HG03175 (cell line): ENCODE measurements around the gene MIEN1.
"Not testable (repeated sequence)": the region's sequence is repeated elsewhere in the genome, so short reads cannot be mapped to it uniquely, and the experiment has no call there.

Source experiments
- ATAC-seq: cut with Tn5 transposase; IDR thresholded peaks from one replicate; pipeline ENCODE4 v1.9.1; 2021; ENCODE audit warnings: mild to moderate bottlenecking, moderate library complexity; ENCODE audit not compliant: unreplicated experiment

MIEN1 gene

DNA sequence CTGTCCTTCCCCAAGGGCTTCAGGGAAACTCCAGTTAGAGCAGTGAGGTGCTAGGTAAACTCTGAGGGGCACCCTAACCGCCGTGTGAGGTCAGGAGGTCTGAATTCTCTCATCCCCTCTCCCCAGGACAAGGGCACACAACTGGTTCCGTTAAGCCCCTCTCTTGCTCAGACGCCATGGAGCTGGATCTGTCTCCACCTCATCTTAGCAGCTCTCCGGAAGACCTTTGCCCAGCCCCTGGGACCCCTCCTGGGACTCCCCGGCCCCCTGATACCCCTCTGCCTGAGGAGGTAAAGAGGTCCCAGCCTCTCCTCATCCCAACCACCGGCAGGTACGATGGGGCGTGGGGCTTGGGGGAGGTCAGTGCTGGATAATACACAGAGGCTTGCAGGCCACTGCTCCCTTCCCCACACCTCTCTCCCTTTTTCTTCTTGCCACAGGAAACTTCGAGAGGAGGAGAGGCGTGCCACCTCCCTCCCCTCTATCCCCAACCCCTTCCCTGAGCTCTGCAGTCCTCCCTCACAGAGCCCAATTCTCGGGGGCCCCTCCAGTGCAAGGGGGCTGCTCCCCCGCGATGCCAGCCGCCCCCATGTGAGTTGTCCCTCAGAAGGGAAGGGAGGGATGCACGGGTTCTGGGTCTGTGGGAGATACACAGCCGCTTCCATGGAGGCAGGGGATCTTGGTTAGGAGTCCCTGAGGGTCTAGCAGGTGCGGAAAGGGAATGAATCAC is 12.0 kb upstream of the MIEN1 start:
- ATAC-seq, result no peak

DNA sequence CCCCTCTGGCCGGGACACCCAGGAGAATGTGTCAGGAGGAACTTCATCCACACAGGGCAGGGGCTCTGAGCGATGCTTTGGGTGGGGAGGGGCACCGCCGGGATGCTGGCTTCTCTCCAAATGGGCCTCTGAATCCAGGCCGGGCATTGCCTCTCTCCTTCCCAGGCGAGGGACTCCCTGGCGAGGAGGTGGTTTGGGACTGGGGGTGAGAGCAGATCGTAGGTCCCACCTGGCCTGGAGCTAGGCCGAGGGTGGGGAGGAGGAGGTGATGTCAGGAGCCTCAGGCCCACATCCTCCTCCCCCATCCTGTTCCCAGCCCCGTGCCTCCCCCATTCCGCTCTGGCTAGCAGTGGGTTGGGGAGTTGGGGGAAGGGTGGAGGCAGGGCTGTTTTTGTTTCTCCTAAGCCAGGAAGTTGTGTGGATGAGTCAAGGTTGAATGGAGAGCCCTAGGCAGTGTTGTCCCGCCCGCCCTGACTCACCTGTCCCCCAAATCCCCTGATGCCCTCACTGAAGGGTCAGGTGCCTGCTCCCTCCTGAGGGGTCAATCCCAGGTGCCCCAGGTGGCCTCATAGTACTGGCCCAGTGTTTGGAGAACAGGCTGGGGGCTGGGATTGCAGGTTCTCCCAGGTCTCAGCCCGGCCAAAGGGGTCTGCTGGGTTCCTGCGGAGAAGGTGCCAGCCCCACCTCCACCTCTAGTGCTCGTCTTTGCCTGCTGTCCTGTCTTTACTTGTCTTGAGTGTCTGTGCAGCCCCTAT is 10.2 kb upstream of the MIEN1 start:
- ATAC-seq, result no peak

DNA sequence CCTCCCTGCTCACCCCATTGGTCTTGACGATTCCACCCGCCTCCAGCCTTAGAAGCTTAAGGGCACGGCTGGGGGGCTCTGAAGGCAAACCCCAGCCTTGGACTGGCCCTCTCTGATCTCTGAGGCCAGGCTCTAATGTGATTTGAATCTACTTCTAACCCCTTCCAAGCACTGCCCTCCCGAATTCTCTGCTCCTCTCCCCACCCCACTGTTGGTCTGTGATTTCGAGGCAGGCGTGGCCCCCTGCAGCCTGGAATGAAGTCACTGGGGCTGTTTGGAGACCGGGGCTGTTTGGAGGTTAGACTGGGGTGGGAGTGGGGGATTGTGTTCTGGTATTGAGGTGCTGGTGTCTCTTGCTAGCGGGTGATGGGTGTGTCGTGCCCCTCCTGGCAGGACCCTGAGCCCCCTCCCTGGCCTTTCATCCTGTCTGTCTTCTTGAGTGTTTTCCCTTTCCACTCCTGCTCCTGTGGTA is 9.6 kb upstream of the MIEN1 start:
- no peak for ATAC-seq

DNA sequence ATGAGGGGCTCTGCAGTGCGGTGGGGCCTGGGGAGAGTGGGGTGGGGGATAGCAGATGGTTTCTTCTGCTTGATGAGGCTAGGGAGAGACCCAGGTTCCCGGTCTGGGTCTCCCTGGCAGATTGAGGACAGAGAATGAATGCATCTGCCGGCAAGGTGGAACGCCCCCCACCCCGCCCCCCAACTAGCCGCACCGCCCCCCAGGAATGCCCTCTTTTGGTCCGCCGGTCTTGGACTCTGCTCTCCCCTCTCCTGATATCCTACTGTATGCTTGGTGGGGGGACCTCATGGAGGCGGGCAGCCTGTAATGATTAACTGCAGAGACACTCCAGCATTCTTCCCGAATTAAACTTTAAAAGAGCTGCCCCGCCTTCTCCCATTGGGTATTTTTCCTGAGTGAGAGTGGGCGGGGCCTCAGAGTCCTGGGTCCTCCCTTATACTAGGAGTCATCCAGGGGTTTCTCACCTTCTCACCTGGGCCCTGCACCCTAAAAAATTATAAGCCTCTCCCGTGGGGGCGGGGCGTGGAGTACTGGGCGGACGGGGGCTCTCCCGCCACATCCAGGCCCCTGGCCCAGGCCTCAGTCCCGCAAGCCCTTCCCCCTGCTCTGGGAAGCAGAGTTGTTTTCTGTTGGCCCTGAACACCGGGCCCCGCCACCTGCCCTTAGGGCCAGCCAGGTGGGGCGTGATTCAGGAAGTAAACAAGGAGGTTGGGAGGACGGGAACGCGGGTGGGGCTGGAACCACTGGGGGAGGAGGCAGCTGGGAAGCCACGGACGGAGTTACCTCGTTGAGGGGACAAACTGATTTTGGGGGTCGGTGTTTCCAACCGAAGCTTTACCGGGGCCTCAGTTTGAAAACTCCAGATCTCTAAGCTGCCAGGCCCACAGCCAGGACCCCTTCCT is 8.9 kb upstream of the MIEN1 start:
- ATAC-seq, result no peak

DNA sequence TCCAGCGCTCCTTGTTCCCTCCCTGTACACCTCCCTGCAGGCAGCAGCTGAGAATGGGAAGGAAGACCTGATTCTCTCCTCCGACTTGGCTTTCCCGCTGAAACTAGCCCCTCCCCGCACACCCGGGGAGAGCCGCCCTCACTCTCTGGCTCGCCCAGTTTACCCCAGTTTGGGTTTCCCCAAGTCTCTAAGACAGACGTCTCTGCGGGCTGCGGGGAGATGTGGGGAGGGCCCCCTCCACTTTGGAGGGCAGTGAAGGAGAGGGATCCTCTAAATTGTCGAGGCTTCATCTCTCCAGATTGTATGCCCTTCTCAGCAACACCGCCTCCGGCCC is 8.2 kb upstream of the MIEN1 start:
- no peak for ATAC-seq

DNA sequence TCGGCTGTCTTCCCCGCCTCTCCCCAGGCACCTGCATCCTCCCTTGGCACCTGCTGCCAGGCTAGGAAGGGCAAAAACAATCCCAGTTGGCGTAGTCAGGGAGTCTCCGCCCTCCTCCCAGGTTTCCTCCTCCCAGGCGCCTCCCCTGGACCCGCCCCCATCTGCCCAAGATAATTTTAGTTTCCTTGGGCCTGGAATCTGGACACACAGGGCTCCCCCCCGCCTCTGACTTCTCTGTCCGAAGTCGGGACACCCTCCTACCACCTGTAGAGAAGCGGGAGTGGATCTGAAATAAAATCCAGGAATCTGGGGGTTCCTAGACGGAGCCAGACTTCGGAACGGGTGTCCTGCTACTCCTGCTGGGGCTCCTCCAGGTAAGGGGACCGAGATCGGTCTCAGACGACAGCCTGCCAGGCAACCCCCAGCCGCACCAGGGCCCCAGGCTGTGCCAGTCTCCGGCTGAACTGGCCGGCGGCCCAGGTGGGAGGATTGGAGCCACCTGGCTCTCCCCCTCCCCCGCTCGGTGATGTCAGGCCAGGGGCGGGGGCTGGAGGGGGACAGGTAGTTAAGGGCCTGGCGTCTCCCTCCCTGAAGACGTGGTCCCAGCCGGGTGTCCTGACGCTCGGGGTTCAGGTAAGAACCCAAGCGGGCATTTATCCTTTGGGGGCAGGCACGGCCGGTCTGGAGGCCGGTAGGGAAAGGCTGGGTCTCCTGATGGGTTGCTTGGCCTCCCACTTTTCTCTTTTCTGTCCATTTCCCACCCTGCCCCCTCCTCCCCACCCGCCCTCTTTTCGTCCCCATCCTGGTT is 7.6 kb upstream of the MIEN1 start, which contains the start of gene GRB7:
GRB7 (plus strand) TSS at position 179 of the 808 bp plus-strand sequence. CDS start 4,364 bp downstream, outside the sequence.
- ATAC-seq, result no peak

DNA sequence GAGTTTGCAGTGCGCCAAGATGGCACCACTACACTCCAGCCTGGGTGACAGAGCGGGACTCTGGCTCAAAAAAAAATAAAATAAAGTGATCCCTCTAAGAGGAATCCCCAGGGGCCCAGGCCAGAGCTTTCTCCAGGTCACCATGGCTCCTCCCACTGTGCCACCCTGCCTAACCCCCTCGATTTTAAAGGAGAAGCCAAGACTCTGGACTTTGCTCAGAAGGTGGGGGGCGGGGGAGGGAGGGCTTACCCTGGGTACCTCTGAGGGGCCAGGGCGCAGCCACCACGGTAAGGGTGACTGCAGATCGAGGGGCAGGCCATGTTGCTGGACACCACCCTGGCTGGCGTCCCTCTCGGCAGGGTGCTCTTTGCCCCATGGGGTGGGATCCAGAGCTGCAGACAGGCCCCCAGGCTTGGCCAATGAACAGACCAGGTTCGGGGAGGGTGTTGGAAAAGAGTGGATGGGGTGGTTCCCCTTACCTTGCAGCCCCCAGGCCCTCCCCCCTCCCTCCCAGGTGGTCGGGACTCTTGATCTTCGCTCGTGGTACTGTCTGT is 7.0 kb upstream of the MIEN1 start:
- no peak for ATAC-seq

DNA sequence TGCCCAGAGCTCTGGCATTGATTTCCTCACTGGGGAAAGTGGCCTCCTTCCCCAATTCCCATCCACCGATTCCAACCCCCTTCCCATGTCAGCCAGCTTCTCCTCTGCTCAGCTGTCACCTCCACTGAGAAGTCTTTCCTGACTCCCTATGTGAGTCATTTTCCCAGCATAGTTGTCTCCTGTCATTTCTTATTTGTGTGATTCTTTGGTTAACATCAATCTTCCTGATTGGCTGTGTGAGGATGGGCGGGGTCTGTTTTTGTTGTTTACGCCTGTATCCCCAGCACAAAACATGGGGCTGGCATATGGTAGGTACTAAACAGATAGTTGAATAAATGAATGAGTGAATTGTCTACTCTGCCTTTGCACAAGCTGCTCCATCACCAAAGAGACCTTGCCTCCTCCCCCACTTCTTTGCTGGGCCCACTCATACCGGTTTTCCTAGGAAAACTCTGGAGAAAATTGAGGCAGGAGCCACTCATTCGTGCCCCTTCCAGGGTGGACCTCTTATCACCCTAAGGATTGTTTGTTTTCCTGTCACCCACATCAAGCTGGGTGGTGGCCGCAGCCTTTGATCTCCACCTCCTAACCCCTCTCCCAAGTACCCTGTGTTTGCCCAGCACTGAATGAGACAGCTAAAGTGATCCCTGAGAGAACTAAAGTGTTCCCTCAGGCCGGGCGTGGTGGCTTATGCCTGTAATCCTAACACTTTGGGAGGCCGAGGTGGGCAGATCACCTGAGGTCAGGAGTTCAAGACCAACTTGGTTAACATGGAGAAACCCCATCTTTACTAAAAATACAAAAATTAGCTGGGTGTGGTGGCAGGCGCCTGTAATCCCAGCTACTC is 6.2 kb upstream of the MIEN1 start:
- ATAC-seq, result no peak

DNA sequence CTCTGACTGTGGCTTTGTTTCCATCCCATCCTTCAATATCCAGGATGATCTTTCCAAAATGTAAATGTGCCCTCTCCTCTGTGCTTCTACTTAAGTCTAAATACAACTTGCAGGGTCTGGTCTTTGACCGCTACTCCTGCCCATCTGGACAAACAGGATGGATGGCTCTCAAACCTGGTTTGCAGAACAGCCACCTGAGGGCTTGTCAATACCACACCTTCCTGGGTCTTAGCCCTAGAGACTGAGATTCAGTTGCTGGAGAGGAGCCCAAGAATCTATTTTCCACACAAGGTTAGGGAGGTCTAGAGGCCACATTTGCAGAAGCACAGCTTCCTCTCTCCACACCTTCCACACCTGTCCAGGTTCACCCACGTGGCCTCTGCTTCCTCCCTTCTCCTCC is 5.5 kb upstream of the MIEN1 start:
- no peak for ATAC-seq

DNA sequence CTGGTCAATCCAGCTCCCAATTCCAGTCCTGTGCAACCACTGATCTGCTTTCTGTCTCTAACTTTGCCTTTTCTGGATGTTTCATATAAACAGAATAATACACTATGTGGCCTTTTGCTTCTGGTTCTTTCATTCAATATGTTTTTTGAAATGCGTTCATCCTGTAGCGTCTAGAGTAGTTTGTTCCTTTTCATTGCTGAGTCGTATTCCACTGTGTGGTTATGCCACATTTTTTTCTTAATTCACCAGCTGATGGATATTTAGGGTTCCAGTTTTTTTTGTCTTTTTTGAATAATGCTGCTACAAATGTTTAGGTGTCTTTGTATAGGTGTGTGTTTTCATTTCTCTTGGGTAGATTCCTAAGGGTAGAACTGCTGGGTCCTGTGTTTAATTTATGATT is 2.3 kb upstream of the MIEN1 start:
- no peak for ATAC-seq

DNA sequence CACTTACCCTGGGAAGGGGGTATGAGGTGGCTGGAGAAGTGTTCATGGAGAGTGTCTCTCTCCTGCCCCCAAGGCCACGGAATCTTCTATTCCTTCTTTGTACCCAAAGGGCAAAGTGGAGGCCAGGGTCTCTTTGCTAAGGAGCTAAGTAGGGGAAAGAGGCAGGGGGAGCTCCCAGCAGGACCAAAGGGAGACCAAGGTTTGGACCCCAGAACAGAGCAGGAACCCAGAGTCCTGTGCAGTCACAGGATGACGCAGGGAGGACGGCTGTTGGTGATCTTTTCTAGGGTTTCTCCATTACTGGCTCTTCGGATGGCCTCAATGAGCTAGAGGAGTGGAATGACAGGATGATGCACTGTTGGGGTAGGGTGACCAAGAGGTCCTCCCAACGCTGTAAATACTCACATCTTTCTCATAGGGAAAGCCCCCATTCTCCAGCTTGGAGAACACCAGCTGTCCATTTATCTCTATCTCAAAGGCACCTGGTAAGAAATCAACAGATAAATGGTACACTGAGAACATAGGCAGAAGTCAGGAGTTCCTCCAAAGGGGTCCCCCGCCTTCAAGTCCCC is 966 bp downstream of the MIEN1 start:
- no peak for ATAC-seq

DNA sequence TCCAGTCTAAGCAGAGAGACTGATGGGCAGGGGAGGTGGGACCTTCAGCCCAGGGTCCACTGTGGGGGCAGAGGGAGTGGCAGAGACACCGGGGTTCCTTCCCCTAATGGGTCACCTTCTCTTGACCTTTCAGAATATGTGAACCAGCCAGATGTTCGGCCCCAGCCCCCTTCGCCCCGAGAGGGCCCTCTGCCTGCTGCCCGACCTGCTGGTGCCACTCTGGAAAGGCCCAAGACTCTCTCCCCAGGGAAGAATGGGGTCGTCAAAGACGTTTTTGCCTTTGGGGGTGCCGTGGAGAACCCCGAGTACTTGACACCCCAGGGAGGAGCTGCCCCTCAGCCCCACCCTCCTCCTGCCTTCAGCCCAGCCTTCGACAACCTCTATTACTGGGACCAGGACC is 2.8 kb downstream of the MIEN1 start:
- ATAC-seq, result no peak

DNA sequence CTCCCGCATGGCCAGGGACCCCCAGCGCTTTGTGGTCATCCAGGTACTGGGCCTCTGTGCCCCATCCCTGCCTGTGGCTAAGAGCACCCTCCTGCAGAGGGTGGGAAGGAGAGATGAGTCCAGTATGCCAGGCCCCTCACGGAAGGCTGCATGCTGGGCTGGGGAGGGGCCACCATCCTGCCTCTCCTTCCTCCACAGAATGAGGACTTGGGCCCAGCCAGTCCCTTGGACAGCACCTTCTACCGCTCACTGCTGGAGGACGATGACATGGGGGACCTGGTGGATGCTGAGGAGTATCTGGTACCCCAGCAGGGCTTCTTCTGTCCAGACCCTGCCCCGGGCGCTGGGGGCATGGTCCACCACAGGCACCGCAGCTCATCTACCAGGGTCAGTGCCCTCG is 3.7 kb downstream of the MIEN1 start:
- no peak for ATAC-seq

DNA sequence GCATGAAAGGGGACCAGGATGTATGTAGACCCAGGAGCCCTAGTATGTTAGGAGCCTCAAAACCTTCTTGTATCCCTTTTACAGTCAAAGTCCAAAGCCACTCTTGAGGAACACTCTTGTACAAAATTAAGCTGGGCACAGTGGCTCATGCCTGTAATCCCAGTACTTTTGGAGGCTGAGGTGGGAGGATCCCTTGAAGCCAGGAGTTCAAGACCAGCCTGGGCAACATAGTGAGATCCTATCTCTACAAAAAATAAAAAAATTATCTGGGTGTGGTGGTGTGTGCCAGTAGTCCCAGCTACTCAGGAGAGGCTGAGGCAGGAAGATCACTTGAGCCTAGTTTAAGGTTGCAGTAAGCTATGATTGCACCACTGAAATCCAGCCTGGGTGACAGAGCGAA is 4.4 kb downstream of the MIEN1 start:
- not testable (repeated sequence) for ATAC-seq

DNA sequence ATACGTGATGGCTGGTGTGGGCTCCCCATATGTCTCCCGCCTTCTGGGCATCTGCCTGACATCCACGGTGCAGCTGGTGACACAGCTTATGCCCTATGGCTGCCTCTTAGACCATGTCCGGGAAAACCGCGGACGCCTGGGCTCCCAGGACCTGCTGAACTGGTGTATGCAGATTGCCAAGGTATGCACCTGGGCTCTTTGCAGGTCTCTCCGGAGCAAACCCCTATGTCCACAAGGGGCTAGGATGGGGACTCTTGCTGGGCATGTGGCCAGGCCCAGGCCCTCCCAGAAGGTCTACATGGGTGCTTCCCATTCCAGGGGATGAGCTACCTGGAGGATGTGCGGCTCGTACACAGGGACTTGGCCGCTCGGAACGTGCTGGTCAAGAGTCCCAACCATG is 5.6 kb downstream of the MIEN1 start:
- no peak for ATAC-seq

DNA sequence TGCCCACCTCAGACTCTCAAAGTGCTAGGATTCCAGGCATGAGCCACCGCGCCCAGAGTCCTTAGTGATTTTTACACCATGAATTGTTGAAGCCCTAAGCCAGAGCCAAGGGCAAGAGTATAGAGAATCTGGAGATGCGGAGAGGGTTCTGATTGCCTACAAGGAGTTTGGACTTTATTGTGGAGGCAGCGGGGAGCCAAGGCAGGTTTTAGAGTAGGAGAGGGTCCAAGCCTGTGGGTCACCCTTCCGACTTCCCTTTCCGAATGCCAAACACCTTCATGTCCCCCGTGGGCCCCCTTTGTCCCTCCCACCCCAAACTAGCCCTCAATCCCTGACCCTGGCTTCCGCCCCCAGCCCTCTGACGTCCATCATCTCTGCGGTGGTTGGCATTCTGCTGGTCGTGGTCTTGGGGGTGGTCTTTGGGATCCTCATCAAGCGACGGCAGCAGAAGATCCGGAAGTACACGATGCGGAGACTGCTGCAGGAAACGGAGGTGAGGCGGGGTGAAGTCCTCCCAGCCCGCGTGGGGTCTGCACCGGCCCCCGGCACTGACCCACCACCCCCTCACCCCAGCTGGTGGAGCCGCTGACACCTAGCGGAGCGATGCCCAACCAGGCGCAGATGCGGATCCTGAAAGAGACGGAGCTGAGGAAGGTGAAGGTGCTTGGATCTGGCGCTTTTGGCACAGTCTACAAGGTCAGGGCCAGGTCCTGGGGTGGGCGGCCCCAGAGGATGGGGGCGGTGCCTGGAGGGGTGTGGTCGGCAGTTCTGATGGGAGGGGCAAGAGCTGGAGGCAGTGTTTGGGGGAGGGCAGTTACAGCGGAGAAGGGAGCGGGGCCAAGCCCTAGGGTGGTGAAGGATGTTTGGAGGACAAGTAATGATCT is 7.1 kb downstream of the MIEN1 start:
- ATAC-seq, result no peak

DNA sequence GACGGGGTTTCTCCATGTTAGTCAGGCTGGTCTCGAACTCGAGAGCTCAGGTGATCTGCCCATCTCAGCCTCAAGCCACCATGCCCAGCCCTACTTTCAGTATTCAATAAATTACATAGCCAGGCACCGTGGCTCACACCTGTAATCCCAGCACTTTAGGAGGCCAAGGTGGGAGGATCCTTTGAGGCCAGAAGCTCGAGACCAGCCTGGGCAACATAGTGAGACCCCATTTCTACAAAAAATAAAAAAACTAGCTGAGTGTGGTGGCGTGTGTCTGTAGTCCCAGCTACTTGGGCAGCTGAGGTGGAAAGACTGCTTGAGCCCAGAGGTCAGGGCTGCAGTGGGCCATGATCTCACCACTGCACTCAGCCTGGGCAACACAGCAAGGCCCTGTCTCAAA is 8.2 kb downstream of the MIEN1 start:
- no peak for ATAC-seq
